Measurements from ENCODE around the gene PHOX2B.

DNA sequence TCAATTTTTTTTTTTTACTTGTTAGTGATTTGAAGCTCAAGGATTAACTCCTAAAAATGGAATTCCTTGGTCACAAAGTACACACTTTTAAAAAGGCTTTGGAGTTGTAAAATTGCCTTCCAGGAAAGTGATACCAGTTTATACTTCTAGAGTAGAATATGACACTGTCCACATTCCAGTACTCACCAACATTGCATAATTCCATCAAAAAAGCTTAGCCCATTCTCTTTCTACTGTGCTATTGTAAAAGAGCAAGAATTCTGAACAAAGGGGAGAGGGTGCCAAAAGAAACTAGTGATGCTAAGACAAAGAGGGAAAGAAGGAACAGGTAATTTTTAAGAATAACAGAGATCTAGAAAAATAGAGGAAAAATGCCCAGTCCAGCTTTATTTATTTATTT is 10.4 kb upstream of the PHOX2B start:
- TF ChIP-seq, protein P1, sequence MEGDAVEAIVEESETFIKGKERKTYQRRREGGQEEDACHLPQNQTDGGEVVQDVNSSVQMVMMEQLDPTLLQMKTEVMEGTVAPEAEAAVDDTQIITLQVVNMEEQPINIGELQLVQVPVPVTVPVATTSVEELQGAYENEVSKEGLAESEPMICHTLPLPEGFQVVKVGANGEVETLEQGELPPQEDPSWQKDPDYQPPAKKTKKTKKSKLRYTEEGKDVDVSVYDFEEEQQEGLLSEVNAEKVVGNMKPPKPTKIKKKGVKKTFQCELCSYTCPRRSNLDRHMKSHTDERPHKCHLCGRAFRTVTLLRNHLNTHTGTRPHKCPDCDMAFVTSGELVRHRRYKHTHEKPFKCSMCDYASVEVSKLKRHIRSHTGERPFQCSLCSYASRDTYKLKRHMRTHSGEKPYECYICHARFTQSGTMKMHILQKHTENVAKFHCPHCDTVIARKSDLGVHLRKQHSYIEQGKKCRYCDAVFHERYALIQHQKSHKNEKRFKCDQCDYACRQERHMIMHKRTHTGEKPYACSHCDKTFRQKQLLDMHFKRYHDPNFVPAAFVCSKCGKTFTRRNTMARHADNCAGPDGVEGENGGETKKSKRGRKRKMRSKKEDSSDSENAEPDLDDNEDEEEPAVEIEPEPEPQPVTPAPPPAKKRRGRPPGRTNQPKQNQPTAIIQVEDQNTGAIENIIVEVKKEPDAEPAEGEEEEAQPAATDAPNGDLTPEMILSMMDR (IDR thresholded peaks at IDR 0.05; ENCODE audit: low read length), result no peak
- no peak for TF ChIP-seq EZH2phosphoT487 (IDR thresholded peaks at IDR 0.05; ENCODE audit: low read length)
- TF ChIP-seq EZH2 (optimal IDR thresholded peaks at IDR 0.05; ENCODE audit: low read depth, low read length), result no peak
